Thyroid gland (tissue), 4 donors: ENCODE data around the gene CABP4. TPM values are rescaled to one million over a fixed set of nuclear protein-coding genes. Genes with fewer than 3 reads are reported as not detected.
A peak's percentile ranks its signal among the peaks of the same experiment; 100 is the strongest.
"Not testable (repeated sequence)": the region's sequence is repeated elsewhere in the genome, so short reads cannot be mapped to it uniquely, and the experiment has no call there.

ENCODE experiments used
- DNase-seq, 2 donors: peaks; one replicate each; pipeline ENCODE4 v3.0.0-alpha.2; 2019
- H3K27ac ChIP-seq, 3 donors: fragments of 200-600 bp; sonication (generic); 1 replicate in 2 of 3; 2 replicates in 1 of 3; pipeline ENCODE4 v1.5.1; 2016 to 2019; ENCODE audit warnings: mild to moderate bottlenecking in 1 of 3, moderate library complexity in 1 of 3
- H3K27me3 ChIP-seq: fragments of 200-600 bp; sonication (generic); one replicate; pipeline ENCODE4 v1.5.1; 2019
- H3K36me3 ChIP-seq, 2 donors: fragments of 200-600 bp; sonication (generic); one replicate each; pipeline ENCODE4 v1.5.1; 2016 to 2019
- H3K4me1 ChIP-seq, 2 donors: fragments of 200-600 bp; sonication (generic); one replicate each; pipeline ENCODE4 v1.5.1; 2017 to 2019
- H3K4me3 ChIP-seq, 3 donors: fragments of 200-600 bp; sonication (generic); replicated peaks in 1 of 3; 1 replicate in 2 of 3; 2 replicates in 1 of 3; pipeline ENCODE4 v1.5.1; 2016; ENCODE audit warnings: mild to moderate bottlenecking in 1 of 3
- H3K9me3 ChIP-seq: fragments of 200-600 bp; sonication (generic); one replicate; pipeline ENCODE4 v1.5.1; 2017
- POLR2A ChIP-seq, 2 donors: fragments of 450-650 bp; IDR thresholded peaks; one replicate each; pipeline ENCODE4 v1.6.1; 2017; ENCODE audit warnings: antibody characterized with exemption in 2 of 2, mild to moderate bottlenecking in 2 of 2, moderate library complexity in 1 of 2
- WGBS, 2 donors: methylation state at CpG; one replicate each; pipeline ENCODE4 v1.1.5; 2017; 5-methylcytosine and 5-hydroxymethylcytosine counted together
- intact Hi-C: fragments of 100-400 bp; cut with DNase I; formaldehyde crosslinking; loops from one replicate; pipeline ENCODE4 v1.15.1; 2023
- total RNA-seq, 4 donors: library from RNA; depleted of rRNA; stranded (reverse); fragments of >200 nt; gene quantifications; one replicate each; pipeline ENCODE4 v1.2.3, GENCODE V29; 2016
- TF ChIP-seq, protein P1 (sequence below), 6 experiments: fragments of 200-600 bp in 3 of 6; fragments of 450-650 bp in 3 of 6; sonication (generic) in 3 of 6; IDR thresholded peaks; one replicate each; pipeline ENCODE4 v1.5.1; 2016 to 2019; ENCODE audit warnings: antibody characterized with exemption in 6 of 6, mild to moderate bottlenecking in 2 of 6, inconsistent platforms in 1 of 6, moderate library complexity in 1 of 6

CABP4 gene
- total RNA-seq, 4 donors from 2014 or later, result 0.33 to 6.4 (median 0.39) TPM; not detected in 1

DNA sequence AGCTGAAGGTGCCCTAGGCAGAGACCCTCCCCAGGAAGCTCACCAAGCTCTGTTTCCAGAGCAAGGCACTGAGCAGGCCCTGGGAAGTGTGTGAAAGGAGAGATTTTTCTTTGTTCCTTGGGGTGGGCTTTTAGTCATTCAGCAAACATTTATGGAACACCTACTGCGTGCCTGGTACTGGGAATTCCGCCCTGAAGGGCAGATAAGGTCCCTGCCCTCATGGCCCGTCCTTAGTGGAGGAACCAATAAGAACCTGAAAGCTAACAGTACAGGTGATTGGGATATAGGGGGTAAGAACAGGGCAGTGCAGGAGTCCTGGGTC is 10.0 kb downstream of the CABP4 start:
- peaks cover 25 to 53% of the 10 kb centered on the region in 2 donors for H3K4me1 ChIP-seq
- H3K4me3 ChIP-seq, result peak overlapping the region in 2 of 3 donors; percentile 56 to 71
- no peak for DNase-seq
- H3K9me3 ChIP-seq, result no peaks in the 10 kb centered on the region
- no peak for TF ChIP-seq POLR2A (IDR thresholded peaks at IDR 0.05)
- TF ChIP-seq, protein P1, sequence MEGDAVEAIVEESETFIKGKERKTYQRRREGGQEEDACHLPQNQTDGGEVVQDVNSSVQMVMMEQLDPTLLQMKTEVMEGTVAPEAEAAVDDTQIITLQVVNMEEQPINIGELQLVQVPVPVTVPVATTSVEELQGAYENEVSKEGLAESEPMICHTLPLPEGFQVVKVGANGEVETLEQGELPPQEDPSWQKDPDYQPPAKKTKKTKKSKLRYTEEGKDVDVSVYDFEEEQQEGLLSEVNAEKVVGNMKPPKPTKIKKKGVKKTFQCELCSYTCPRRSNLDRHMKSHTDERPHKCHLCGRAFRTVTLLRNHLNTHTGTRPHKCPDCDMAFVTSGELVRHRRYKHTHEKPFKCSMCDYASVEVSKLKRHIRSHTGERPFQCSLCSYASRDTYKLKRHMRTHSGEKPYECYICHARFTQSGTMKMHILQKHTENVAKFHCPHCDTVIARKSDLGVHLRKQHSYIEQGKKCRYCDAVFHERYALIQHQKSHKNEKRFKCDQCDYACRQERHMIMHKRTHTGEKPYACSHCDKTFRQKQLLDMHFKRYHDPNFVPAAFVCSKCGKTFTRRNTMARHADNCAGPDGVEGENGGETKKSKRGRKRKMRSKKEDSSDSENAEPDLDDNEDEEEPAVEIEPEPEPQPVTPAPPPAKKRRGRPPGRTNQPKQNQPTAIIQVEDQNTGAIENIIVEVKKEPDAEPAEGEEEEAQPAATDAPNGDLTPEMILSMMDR (IDR thresholded peaks at IDR 0.05), result no peak
- peak overlapping the region; percentile 79 to 99 (median 95) for H3K27ac ChIP-seq
- 68 to 76% methylated on average over 3 of the region's 3 CpGs for WGBS, 2 donors
- intact Hi-C loops, result loop anchor here (5.0 to 10.0 kb wide), 2 partner anchors 43 to 70 kb away; partner anchors contain the start of gene RAD9A
- H3K27me3 ChIP-seq, result no peaks in the 10 kb centered on the region
- H3K36me3 ChIP-seq, result no peaks in the 10 kb centered on the region

DNA sequence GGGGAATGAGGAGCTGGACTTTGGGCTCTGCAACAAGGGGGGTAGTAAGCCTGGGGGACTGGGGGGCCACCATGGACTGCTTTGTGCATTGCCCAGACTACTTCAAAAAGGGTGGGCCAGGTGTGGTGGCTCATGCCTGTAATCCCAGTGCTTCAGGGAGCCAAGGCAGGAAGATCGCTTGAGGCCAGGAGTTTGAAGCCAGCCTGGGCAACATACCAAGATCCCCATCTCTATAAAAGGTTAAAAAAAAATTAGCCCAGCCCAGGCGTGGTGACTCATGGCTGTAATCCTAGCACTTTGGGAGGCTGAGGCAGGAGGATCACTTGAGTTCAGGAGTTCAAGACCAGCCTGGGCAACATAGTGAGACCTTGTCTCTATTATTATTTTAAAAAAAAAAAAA is 10.4 kb downstream of the CABP4 start:
- not testable (repeated sequence) for H3K27me3 ChIP-seq, H3K9me3 ChIP-seq, H3K36me3 ChIP-seq, DNase-seq
- Histone ChIP-seq H3K27ac (peak overlapping the region; percentile 79 to 99 (median 95)), H3K4me3 (peak overlapping the region in 1 of 3 donors; percentile 56), H3K4me1 (peaks cover 25 to 52% of the 10 kb centered on the region in 2 donors)
- intact Hi-C loops, result loop anchor here (5.0 to 10.0 kb wide), 2 partner anchors 43 to 71 kb away; partner anchors contain the start of gene RAD9A
- 69 to 77% methylated on average over 2 of the region's 2 CpGs for WGBS, 2 donors

DNA sequence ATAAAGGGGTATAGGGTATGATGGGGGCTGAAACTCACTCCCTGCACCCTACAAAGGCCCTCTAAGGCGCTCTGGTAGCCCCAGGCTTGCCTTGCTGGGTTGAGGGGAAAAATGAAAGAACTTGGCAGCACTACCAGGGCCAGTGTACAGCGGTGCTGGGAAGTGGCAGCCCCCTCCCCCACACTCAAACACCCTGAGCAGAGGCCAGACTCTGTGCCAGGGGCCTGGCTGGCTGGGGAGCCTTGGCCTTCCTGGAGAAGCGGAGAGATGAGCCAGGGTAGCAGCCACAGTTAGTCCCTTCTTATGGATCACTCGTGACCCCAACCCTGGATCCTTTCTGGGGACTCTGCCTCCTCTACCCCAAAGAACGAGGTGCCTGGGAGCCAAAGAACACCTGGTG is 11.2 kb downstream of the CABP4 start:
- H3K36me3 ChIP-seq, result no peaks in the 10 kb centered on the region
- H3K9me3 ChIP-seq, result no peaks in the 10 kb centered on the region
- intact Hi-C loops, result loop anchor here (5.0 to 10.0 kb wide), 2 partner anchors 44 to 72 kb away; partner anchors contain the start of gene RAD9A
- no peak overlapping the region for H3K27ac ChIP-seq
- peak; percentile 41 to 51 for DNase-seq
- WGBS, 2 donors, result 87 to 93% methylated on average over 4 to 5 of the region's 5 CpGs
- peaks cover 25 to 52% of the 10 kb centered on the region in 2 donors for H3K4me1 ChIP-seq
- H3K4me3 ChIP-seq, result no peak overlapping the region
- no peaks in the 10 kb centered on the region for H3K27me3 ChIP-seq
- TF ChIP-seq POLR2A (IDR thresholded peaks at IDR 0.05), result no peak
- TF ChIP-seq, protein P1 (IDR thresholded peaks at IDR 0.05), result no peak

DNA sequence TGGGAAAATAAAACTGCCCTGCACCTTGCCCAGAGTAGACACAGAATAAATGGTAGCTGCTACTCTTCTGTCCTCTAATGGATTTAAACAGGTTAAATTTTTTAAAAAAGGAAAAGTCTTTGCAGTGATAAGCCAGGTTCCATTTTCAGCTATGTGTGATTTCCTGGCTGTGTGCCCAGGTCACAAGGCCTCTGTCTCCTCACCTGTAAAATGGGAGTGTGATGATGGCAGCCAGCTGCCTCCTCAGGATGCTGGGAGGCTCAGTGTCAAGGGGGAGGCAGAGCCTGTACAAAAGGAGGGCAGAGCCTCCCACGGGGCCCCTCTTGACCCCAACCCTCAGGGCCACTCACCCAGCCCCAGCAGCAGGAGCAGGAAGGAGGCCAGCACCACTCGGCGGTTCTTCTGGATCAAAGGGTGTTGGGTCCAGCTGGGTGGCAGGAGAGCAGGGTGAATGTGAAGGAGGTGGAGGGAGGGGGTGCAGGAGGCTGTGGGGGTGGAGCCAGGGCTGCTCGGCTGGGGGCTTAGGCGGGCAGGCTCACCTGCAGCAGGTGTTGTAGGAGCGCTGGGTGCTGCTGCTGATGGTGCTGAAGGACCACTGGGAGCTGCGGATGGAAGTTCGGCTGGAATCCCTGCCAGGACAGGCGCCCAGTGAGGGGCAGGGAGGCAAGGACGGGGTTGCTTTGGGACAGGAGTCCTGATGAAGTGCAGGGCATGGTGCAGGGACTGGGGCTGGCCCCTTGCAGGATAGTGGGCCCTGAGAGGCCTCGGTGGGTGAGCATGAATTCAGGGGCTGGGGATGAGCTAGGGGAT is 12.0 kb downstream of the CABP4 start:
- no peaks in the 10 kb centered on the region for H3K36me3 ChIP-seq
- H3K9me3 ChIP-seq, result no peaks in the 10 kb centered on the region
- H3K27me3 ChIP-seq, result no peaks in the 10 kb centered on the region
- H3K27ac ChIP-seq, result peak overlapping the region; percentile 67 to 75 (median 69)
- H3K4me1 ChIP-seq, result peaks cover 25 to 52% of the 10 kb centered on the region in 2 donors
- H3K4me3 ChIP-seq, result no peak overlapping the region
- TF ChIP-seq, protein P1 (IDR thresholded peaks at IDR 0.05), result no peak
- no peak for TF ChIP-seq POLR2A (IDR thresholded peaks at IDR 0.05)
- 67 to 68% methylated on average over 10 to 11 of the region's 11 CpGs for WGBS, 2 donors
- intact Hi-C loops, result loop anchor here (5.0 to 10.0 kb wide), 2 partner anchors 45 to 72 kb away; partner anchors contain the start of gene RAD9A
- DNase-seq, result no peak

DNA sequence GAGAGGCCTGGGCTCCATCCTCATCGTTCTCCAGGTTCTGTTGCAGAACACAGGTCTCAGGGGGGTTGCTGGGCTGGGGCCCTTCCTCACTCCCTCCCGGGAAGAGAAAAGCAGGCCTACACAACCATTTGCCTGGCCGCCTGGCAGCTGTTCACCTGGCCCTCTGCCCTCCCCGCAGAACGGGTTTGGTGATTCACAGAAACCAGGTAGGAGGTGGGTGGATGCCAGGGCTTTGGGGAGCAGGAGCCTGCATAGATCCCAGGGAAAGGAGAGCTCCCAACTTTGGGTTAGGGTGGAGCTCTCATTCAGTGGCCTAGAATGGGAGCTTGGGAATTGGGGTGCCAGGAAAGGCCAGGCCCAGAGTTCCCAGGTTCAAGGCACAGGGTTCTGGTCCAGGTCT is 12.9 kb downstream of the CABP4 start:
- H3K4me1 ChIP-seq, result peaks cover 25 to 52% of the 10 kb centered on the region in 2 donors
- H3K9me3 ChIP-seq, result no peaks in the 10 kb centered on the region
- no peaks in the 10 kb centered on the region for H3K36me3 ChIP-seq
- DNase-seq, result peak; percentile 96 to 97
- peak overlapping the region; percentile 67 to 75 (median 69) for H3K27ac ChIP-seq
- intact Hi-C loops, result loop anchor here (5.0 to 10.0 kb wide), 2 partner anchors 46 to 73 kb away; partner anchors contain the start of gene RAD9A
- 8 to 10% methylated on average over 5 of the region's 5 CpGs for WGBS, 2 donors
- TF ChIP-seq POLR2A (IDR thresholded peaks at IDR 0.05), result peak in 1 of 2 donors; percentile 25
- TF ChIP-seq, protein P1 (IDR thresholded peaks at IDR 0.05), result no peak
- H3K4me3 ChIP-seq, result peak overlapping the region; percentile 66 to 92 (median 82)
- H3K27me3 ChIP-seq, result no peaks in the 10 kb centered on the region
